Testis (tissue), 3 donors: Measurements from ENCODE around the gene PDE6B. TPM values are rescaled to one million over a fixed set of nuclear protein-coding genes. Genes with fewer than 3 reads are reported as not detected.
"Not testable (repeated sequence)": the region's sequence is repeated elsewhere in the genome, so short reads cannot be mapped to it uniquely, and the experiment has no call there.

Experiments
- DNase-seq: peaks from one replicate; pipeline ENCODE4 v3.0.0-alpha.2; 2019
- H3K27ac ChIP-seq, 2 donors: fragments of 200-600 bp; sonication (generic); one replicate each; pipeline ENCODE4 v1.5.1; 2019
- H3K27me3 ChIP-seq: fragments of 200-600 bp; sonication (generic); one replicate; pipeline ENCODE4 v1.5.1; 2019
- H3K36me3 ChIP-seq: fragments of 200-600 bp; sonication (generic); one replicate; pipeline ENCODE4 v1.5.1; 2017; ENCODE audit warnings: low read depth; ENCODE audit errors: missing control alignments
- H3K4me1 ChIP-seq: fragments of 200-600 bp; sonication (generic); one replicate; pipeline ENCODE4 v1.5.1; 2019
- H3K4me3 ChIP-seq, 2 donors: fragments of 200-600 bp; sonication (generic); one replicate each; pipeline ENCODE4 v1.5.1; 2017 to 2019
- H3K9me3 ChIP-seq: fragments of 200-600 bp; sonication (generic); one replicate; pipeline ENCODE4 v1.5.1; 2017
- CTCF ChIP-seq, 3 experiments: fragments of 450-650 bp in 2 of 3; fragments of 200-600 bp in 1 of 3; sonication (generic) in 1 of 3; IDR thresholded peaks; one replicate each; pipeline ENCODE4 v1.5.1; 2016 to 2019; ENCODE audit warnings: antibody characterized with exemption in 3 of 3, mild to moderate bottlenecking in 2 of 3, moderate library complexity in 1 of 3
- POLR2A ChIP-seq: fragments of 450-650 bp; IDR thresholded peaks from one replicate; pipeline ENCODE4 v1.6.1; 2017; ENCODE audit warnings: antibody characterized with exemption, mild to moderate bottlenecking, moderate library complexity
- WGBS, 2 donors: methylation state at CpG; one replicate each; pipeline ENCODE4 v1.1.5; 2018; 5-methylcytosine and 5-hydroxymethylcytosine counted together
- intact Hi-C: fragments of 100-400 bp; cut with DNase I; formaldehyde crosslinking; loops from one replicate; pipeline ENCODE4 v1.15.1; 2023; ENCODE audit warnings: low total_unique reads
- polyA plus RNA-seq: library from polyadenylated mRNA; stranded (reverse); fragments of 350-450 nt; fragmentation: Illumina TruSeq; extraction: RNeasy Lipid Tissue Mini Kit (QIAGEN cat#74804); gene quantifications from one replicate; pipeline ENCODE4 v1.2.3, GENCODE V29; 2014; ENCODE audit warnings: low read depth, low replicate concordance; ENCODE audit not compliant: insufficient read depth
- total RNA-seq, 2 donors: library from RNA; depleted of rRNA; stranded (reverse); fragments of >200 nt; gene quantifications; one replicate each; pipeline ENCODE4 v1.2.3, GENCODE V29; 2016

The PDE6B gene
- total and polyA plus RNA-seq, 3 donors from 2014 or later: 5.9 to 11.4 (median 5.9) TPM

- Histone ChIP-seq H3K4me1 (no peaks in the 10 kb centered on the region), H3K36me3 (no peaks in the 10 kb centered on the region), H3K9me3 (no peaks in the 10 kb centered on the region), H3K27me3 (no peaks in the 10 kb centered on the region), H3K4me3 (no peak overlapping the region), H3K27ac (no peak overlapping the region)
- no peak for TF ChIP-seq POLR2A
- TF ChIP-seq CTCF (IDR thresholded peaks at IDR 0.05): no peak
- WGBS, 2 donors: 88 to 91% methylated on average over 14 to 16 of the region's 16 CpGs
- no peak for DNase-seq
- intact Hi-C loops: no loop called here
Measured at GRCh38 chr4:632196-632790, 6.9 kb downstream of the PDE6B start.

GRCh38 chr4:632926-633325 lies 7.6 kb downstream of the PDE6B start:
- Histone ChIP-seq H3K4me3 (no peak overlapping the region), H3K9me3 (no peaks in the 10 kb centered on the region), H3K27me3 (no peaks in the 10 kb centered on the region), H3K4me1 (no peaks in the 10 kb centered on the region), H3K36me3 (no peaks in the 10 kb centered on the region), H3K27ac (no peak overlapping the region)
- intact Hi-C loops: no loop called here
- DNase-seq: no peak
- WGBS, 2 donors: 93 to 100% methylated on average over 4 to 6 of the region's 6 CpGs
- no peak for TF ChIP-seq POLR2A
- no peak for TF ChIP-seq CTCF (IDR thresholded peaks at IDR 0.05)

GRCh38 chr4:633406-633805 lies 8.0 kb downstream of the PDE6B start:
- Histone ChIP-seq H3K27ac (no peak overlapping the region), H3K36me3 (no peaks in the 10 kb centered on the region), H3K9me3 (no peaks in the 10 kb centered on the region), H3K27me3 (no peaks in the 10 kb centered on the region), H3K4me1 (no peaks in the 10 kb centered on the region), H3K4me3 (no peak overlapping the region)
- TF ChIP-seq CTCF (IDR thresholded peaks at IDR 0.05): no peak
- WGBS, 2 donors: 53 to 63% methylated on average over 4 to 9 of the region's 9 CpGs
- intact Hi-C loops: no loop called here
- DNase-seq: no peak

GRCh38 chr4:633976-634598 lies 8.7 kb downstream of the PDE6B start:
- no peak overlapping the region for H3K4me3 ChIP-seq
- WGBS, 2 donors: 41 to 70% methylated on average over 5 to 15 of the region's 15 CpGs
- H3K9me3 ChIP-seq: no peaks in the 10 kb centered on the region
- DNase-seq: no peak
- intact Hi-C loops: no loop called here
- no peaks in the 10 kb centered on the region for H3K36me3 ChIP-seq
- no peak for TF ChIP-seq CTCF (IDR thresholded peaks at IDR 0.05)
- TF ChIP-seq POLR2A: no peak
- no peak overlapping the region for H3K27ac ChIP-seq
- no peaks in the 10 kb centered on the region for H3K27me3 ChIP-seq
- no peaks in the 10 kb centered on the region for H3K4me1 ChIP-seq

- Histone ChIP-seq H3K4me1 (no peaks in the 10 kb centered on the region), H3K4me3 (no peak overlapping the region), H3K27me3 (no peaks in the 10 kb centered on the region), H3K9me3 (no peaks in the 10 kb centered on the region), H3K27ac (no peak overlapping the region), H3K36me3 (no peaks in the 10 kb centered on the region)
- intact Hi-C loops: no loop called here
- DNase-seq: no peak
- WGBS, 2 donors: 86 to 89% methylated on average over 16 to 23 of the region's 23 CpGs
- TF ChIP-seq POLR2A (no peak), CTCF (IDR thresholded peaks at IDR 0.05) (no peak)
Measured at GRCh38 chr4:634599-634985, 9.2 kb downstream of the PDE6B start.

GRCh38 chr4:635066-635835 lies 9.9 kb downstream of the PDE6B start:
- H3K27me3 ChIP-seq, H3K36me3 ChIP-seq, DNase-seq, H3K4me3 ChIP-seq, H3K4me1 ChIP-seq, H3K27ac ChIP-seq, H3K9me3 ChIP-seq, intact Hi-C loops: not testable (repeated sequence)
- 90 to 92% methylated on average over 44 to 46 of the region's 46 CpGs for WGBS, 2 donors
